22Rv1 (cell line): ENCODE data around the gene NTRK3.

Experiments
- ZFX ChIP-seq: fragments of 450-650 bp; IDR thresholded peaks from 2 replicates; pipeline ENCODE4 v1.6.1; 2017; ENCODE audit warnings: antibody characterized with exemption, borderline replicate concordance
- TF ChIP-seq, protein P1 (sequence below): fragments of 450-650 bp; IDR thresholded peaks from 2 replicates; pipeline ENCODE4 v1.5.1; 2017; ENCODE audit warnings: mild to moderate bottlenecking

GRCh38 chr15:88247914-88248313 is 8.6 kb downstream of the NTRK3 start:
- TF ChIP-seq, protein P1, sequence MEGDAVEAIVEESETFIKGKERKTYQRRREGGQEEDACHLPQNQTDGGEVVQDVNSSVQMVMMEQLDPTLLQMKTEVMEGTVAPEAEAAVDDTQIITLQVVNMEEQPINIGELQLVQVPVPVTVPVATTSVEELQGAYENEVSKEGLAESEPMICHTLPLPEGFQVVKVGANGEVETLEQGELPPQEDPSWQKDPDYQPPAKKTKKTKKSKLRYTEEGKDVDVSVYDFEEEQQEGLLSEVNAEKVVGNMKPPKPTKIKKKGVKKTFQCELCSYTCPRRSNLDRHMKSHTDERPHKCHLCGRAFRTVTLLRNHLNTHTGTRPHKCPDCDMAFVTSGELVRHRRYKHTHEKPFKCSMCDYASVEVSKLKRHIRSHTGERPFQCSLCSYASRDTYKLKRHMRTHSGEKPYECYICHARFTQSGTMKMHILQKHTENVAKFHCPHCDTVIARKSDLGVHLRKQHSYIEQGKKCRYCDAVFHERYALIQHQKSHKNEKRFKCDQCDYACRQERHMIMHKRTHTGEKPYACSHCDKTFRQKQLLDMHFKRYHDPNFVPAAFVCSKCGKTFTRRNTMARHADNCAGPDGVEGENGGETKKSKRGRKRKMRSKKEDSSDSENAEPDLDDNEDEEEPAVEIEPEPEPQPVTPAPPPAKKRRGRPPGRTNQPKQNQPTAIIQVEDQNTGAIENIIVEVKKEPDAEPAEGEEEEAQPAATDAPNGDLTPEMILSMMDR, result no peak
- no peak for TF ChIP-seq ZFX
